H1 (cell line): ENCODE results near the gene MAGEC3.

Source experiments
- EP300 ChIP-seq, 2 experiments: IDR thresholded peaks; 1 replicate in 1 of 2; 2 replicates in 1 of 2; pipeline ENCODE4 v1.6.1; 2011 to 2012; ENCODE audit warnings: low read depth in 2 of 2, low read length in 2 of 2, mild to moderate bottlenecking in 2 of 2, borderline replicate concordance in 1 of 2, inconsistent platforms in 1 of 2, moderate library complexity in 1 of 2
- FOSL1 ChIP-seq: IDR thresholded peaks from 2 replicates; pipeline ENCODE4 v1.6.1; 2011; ENCODE audit warnings: mild to moderate bottlenecking, low read depth, low read length, moderate library complexity; ENCODE audit not compliant: insufficient read depth
- HDAC2 ChIP-seq, 2 experiments: fragments of 300-600 bp in 1 of 2; sonication (generic) in 1 of 2; IDR thresholded peaks; 2 replicates each; pipeline ENCODE4 v1.6.1; 2011 to 2012; ENCODE audit warnings: low read depth in 2 of 2, low read length in 2 of 2, mild to moderate bottlenecking in 2 of 2, moderate library complexity in 2 of 2, borderline replicate concordance in 1 of 2, inconsistent platforms in 1 of 2
- POLR2A ChIP-seq, 2 experiments: IDR thresholded peaks; 1 replicate in 1 of 2; 2 replicates in 1 of 2; pipeline ENCODE4 v1.6.1; 2011; ENCODE audit warnings: low read depth in 2 of 2, low read length in 2 of 2, mild to moderate bottlenecking in 2 of 2; ENCODE audit errors: control extremely low read depth in 1 of 2
- RAD21 ChIP-seq, 2 experiments: IDR thresholded peaks in 1 of 2; conservative IDR thresholded peaks in 1 of 2; 2 replicates each; pipeline ENCODE4 v1.6.1; 2011; ENCODE audit warnings: low read depth in 2 of 2, low read length in 2 of 2, improper control_type of control experiment in 1 of 2, inconsistent platforms in 1 of 2, mild to moderate bottlenecking in 1 of 2, moderate library complexity in 1 of 2
- SIN3A ChIP-seq, 2 experiments: IDR thresholded peaks in 1 of 2; conservative IDR thresholded peaks in 1 of 2; 2 replicates each; pipeline ENCODE4 v1.6.1; 2011 to 2012; ENCODE audit warnings: low read length in 2 of 2, improper control_type of control experiment in 1 of 2, low read depth in 1 of 2, mild to moderate bottlenecking in 1 of 2
- TAF1 ChIP-seq: IDR thresholded peaks from 2 replicates; pipeline ENCODE4 v1.6.1; 2011; ENCODE audit warnings: mild to moderate bottlenecking, low read depth, low read length
- TF ChIP-seq, protein P1 (sequence below), 3 experiments: IDR thresholded peaks; 1 replicate in 2 of 3; 2 replicates in 1 of 3; pipeline versions ENCODE4 v1.5.1 to v1.6.1; 2011; ENCODE audit warnings: low read length in 3 of 3, mild to moderate bottlenecking in 3 of 3, inconsistent platforms in 2 of 3, low read depth in 1 of 3, moderate library complexity in 1 of 3; ENCODE audit not compliant: insufficient read depth in 1 of 3; ENCODE audit errors: control extremely low read depth in 1 of 3
- TF ChIP-seq, protein P2 (sequence below): fragments of 300-600 bp; sonication (generic); IDR thresholded peaks from 2 replicates; pipeline ENCODE4 v1.7.1; 2012; ENCODE audit warnings: low read length, moderate library complexity, mild to moderate bottlenecking, inconsistent platforms; ENCODE audit not compliant: insufficient replicate concordance
- TF ChIP-seq, protein P3 (sequence below): IDR thresholded peaks from 2 replicates; pipeline ENCODE4 v1.6.1; 2011; ENCODE audit warnings: low read depth, mild to moderate bottlenecking, low read length; ENCODE audit not compliant: insufficient read depth
- TF ChIP-seq, protein P4 (sequence below): IDR thresholded peaks from 2 replicates; pipeline ENCODE4 v1.6.1; 2011; ENCODE audit warnings: low read length, improper control_type of control experiment

DNA sequence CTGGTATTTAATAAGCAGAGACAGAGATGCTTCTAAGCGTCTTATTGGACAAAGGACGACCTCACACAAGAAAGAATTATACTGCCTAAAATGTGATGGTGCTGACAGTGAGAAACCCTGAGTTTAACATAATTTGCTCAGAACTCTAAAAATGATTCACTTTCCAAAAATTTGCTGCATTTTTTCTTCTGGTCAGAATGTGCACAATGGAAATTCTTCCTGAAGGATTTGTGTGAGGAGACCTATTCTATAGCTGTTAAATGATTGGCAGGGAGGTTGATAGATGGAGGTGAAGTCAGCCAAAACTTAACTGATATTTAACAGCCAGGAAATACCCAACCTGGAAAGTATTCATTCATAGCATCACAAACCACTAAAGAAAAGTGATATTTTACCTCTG, 1.7 kb downstream of the MAGEC3 start:
- no peak for TF ChIP-seq HDAC2 (IDR thresholded peaks at IDR 0.05; ENCODE audit: borderline replicate concordance in 1 of 2, low read depth in 2 of 2, low read length in 2 of 2)
- TF ChIP-seq, protein P1, sequence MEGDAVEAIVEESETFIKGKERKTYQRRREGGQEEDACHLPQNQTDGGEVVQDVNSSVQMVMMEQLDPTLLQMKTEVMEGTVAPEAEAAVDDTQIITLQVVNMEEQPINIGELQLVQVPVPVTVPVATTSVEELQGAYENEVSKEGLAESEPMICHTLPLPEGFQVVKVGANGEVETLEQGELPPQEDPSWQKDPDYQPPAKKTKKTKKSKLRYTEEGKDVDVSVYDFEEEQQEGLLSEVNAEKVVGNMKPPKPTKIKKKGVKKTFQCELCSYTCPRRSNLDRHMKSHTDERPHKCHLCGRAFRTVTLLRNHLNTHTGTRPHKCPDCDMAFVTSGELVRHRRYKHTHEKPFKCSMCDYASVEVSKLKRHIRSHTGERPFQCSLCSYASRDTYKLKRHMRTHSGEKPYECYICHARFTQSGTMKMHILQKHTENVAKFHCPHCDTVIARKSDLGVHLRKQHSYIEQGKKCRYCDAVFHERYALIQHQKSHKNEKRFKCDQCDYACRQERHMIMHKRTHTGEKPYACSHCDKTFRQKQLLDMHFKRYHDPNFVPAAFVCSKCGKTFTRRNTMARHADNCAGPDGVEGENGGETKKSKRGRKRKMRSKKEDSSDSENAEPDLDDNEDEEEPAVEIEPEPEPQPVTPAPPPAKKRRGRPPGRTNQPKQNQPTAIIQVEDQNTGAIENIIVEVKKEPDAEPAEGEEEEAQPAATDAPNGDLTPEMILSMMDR (IDR thresholded peaks at IDR 0.05; ENCODE audit: control extremely low read depth in 1 of 3, insufficient read depth in 1 of 3, low read depth in 1 of 3, low read length in 3 of 3), result no peak
- no peak for TF ChIP-seq POLR2A (IDR thresholded peaks at IDR 0.05; ENCODE audit: control extremely low read depth in 1 of 2, low read depth in 2 of 2, low read length in 2 of 2)
- TF ChIP-seq TAF1, result no peak
- TF ChIP-seq, protein P2, sequence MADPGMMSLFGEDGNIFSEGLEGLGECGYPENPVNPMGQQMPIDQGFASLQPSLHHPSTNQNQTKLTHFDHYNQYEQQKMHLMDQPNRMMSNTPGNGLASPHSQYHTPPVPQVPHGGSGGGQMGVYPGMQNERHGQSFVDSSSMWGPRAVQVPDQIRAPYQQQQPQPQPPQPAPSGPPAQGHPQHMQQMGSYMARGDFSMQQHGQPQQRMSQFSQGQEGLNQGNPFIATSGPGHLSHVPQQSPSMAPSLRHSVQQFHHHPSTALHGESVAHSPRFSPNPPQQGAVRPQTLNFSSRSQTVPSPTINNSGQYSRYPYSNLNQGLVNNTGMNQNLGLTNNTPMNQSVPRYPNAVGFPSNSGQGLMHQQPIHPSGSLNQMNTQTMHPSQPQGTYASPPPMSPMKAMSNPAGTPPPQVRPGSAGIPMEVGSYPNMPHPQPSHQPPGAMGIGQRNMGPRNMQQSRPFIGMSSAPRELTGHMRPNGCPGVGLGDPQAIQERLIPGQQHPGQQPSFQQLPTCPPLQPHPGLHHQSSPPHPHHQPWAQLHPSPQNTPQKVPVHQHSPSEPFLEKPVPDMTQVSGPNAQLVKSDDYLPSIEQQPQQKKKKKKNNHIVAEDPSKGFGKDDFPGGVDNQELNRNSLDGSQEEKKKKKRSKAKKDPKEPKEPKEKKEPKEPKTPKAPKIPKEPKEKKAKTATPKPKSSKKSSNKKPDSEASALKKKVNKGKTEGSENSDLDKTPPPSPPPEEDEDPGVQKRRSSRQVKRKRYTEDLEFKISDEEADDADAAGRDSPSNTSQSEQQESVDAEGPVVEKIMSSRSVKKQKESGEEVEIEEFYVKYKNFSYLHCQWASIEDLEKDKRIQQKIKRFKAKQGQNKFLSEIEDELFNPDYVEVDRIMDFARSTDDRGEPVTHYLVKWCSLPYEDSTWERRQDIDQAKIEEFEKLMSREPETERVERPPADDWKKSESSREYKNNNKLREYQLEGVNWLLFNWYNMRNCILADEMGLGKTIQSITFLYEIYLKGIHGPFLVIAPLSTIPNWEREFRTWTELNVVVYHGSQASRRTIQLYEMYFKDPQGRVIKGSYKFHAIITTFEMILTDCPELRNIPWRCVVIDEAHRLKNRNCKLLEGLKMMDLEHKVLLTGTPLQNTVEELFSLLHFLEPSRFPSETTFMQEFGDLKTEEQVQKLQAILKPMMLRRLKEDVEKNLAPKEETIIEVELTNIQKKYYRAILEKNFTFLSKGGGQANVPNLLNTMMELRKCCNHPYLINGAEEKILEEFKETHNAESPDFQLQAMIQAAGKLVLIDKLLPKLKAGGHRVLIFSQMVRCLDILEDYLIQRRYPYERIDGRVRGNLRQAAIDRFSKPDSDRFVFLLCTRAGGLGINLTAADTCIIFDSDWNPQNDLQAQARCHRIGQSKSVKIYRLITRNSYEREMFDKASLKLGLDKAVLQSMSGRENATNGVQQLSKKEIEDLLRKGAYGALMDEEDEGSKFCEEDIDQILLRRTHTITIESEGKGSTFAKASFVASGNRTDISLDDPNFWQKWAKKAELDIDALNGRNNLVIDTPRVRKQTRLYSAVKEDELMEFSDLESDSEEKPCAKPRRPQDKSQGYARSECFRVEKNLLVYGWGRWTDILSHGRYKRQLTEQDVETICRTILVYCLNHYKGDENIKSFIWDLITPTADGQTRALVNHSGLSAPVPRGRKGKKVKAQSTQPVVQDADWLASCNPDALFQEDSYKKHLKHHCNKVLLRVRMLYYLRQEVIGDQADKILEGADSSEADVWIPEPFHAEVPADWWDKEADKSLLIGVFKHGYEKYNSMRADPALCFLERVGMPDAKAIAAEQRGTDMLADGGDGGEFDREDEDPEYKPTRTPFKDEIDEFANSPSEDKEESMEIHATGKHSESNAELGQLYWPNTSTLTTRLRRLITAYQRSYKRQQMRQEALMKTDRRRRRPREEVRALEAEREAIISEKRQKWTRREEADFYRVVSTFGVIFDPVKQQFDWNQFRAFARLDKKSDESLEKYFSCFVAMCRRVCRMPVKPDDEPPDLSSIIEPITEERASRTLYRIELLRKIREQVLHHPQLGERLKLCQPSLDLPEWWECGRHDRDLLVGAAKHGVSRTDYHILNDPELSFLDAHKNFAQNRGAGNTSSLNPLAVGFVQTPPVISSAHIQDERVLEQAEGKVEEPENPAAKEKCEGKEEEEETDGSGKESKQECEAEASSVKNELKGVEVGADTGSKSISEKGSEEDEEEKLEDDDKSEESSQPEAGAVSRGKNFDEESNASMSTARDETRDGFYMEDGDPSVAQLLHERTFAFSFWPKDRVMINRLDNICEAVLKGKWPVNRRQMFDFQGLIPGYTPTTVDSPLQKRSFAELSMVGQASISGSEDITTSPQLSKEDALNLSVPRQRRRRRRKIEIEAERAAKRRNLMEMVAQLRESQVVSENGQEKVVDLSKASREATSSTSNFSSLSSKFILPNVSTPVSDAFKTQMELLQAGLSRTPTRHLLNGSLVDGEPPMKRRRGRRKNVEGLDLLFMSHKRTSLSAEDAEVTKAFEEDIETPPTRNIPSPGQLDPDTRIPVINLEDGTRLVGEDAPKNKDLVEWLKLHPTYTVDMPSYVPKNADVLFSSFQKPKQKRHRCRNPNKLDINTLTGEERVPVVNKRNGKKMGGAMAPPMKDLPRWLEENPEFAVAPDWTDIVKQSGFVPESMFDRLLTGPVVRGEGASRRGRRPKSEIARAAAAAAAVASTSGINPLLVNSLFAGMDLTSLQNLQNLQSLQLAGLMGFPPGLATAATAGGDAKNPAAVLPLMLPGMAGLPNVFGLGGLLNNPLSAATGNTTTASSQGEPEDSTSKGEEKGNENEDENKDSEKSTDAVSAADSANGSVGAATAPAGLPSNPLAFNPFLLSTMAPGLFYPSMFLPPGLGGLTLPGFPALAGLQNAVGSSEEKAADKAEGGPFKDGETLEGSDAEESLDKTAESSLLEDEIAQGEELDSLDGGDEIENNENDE, result no peak
- no peak for TF ChIP-seq EP300 (IDR thresholded peaks at IDR 0.05; ENCODE audit: borderline replicate concordance in 1 of 2, low read depth in 2 of 2, low read length in 2 of 2)
- TF ChIP-seq RAD21 (IDR thresholded peaks at IDR 0.05 in 1 of 2, conservative IDR thresholded peaks at IDR 0.05 in 1 of 2; ENCODE audit: low read depth in 2 of 2, low read length in 2 of 2), result no peak
- no peak for TF ChIP-seq FOSL1
- TF ChIP-seq, protein P3, sequence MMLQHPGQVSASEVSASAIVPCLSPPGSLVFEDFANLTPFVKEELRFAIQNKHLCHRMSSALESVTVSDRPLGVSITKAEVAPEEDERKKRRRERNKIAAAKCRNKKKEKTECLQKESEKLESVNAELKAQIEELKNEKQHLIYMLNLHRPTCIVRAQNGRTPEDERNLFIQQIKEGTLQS, result no peak
- TF ChIP-seq, protein P4, sequence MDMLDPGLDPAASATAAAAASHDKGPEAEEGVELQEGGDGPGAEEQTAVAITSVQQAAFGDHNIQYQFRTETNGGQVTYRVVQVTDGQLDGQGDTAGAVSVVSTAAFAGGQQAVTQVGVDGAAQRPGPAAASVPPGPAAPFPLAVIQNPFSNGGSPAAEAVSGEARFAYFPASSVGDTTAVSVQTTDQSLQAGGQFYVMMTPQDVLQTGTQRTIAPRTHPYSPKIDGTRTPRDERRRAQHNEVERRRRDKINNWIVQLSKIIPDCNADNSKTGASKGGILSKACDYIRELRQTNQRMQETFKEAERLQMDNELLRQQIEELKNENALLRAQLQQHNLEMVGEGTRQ, result no peak
- no peak for TF ChIP-seq SIN3A (conservative IDR thresholded peaks at IDR 0.05 in 1 of 2, IDR thresholded peaks at IDR 0.05 in 1 of 2; ENCODE audit: low read depth in 1 of 2, low read length in 2 of 2)
